ENCODE measurements around the gene FKBP14. TPM values are rescaled to one million over a fixed set of nuclear protein-coding genes. Genes with fewer than 3 reads are reported as not detected.

The FKBP14 gene
- total and polyA plus RNA-seq, 2 of the 8 experiments (the other 6 are each of a cell fraction or from before 2014, with no cell fraction given), result 3.2 to 20.7 TPM

DNA sequence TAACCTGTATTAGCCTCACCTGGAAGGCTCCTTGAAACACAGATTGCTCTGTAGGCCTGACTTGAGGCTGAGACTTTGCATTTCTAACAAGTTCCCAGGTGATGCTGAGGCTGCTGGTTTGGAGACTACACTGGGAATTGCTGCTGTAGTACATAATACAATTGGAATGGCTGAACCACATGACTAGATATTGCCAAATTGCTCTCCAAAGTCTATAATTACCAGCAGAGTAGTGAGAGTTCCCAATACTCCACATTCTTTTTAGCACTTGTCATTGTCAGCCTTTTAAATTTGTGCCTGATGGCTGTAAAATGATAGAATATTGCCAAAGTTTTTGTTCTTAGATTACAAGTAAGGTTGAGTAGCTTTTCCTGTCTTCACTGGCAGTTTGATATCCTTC lies 41.6 kb upstream of the FKBP14 start:
- POLR2A ChIA-PET (ENCODE audit: partially characterized antibody), result no interaction called here

More for the DNA sequence above, 41.6 kb upstream of the FKBP14 start:
- Histone ChIP-seq H4K20me1 (replicated peaks in 1 of 2; ENCODE audit: control insufficient read depth in 1 of 2, insufficient read depth in 2 of 2, low read length in 2 of 2) (peaks cover 0 to 2% of the 10 kb centered on the region in 2 experiments), H2BK15ac (ENCODE audit: low read length) (no peak overlapping the region), H3K4me2 (ENCODE audit: insufficient read depth in 1 of 2, low read depth in 2 of 2, low read length in 2 of 2) (no peak overlapping the region), H3K18ac (ENCODE audit: extremely low read depth, low read length) (no peak overlapping the region), H3K56ac (replicated peaks; ENCODE audit: insufficient read length, low read depth, low read length) (no peak overlapping the region), H4K91ac (replicated peaks; ENCODE audit: insufficient read length, low read length) (no peak overlapping the region), H2AK5ac (ENCODE audit: low read depth, low read length) (no peak overlapping the region), H2BK12ac (ENCODE audit: low read depth, low read length) (no peak overlapping the region), H3K36me3 (ENCODE audit: control insufficient read depth in 2 of 4, insufficient read depth in 4 of 4, low read length in 3 of 4) (peaks cover 4 to 23% (median 8%) of the 10 kb centered on the region in 4 experiments; a peak in 6 of 8 replicates), H3K4ac (replicated peaks; ENCODE audit: insufficient read length, low read depth, low read length) (no peak overlapping the region), H3K14ac (ENCODE audit: insufficient read length) (no peak overlapping the region), H3K9ac (replicated peaks in 1 of 4; ENCODE audit: extremely low read depth in 1 of 4, low read depth in 3 of 4, low read length in 3 of 4) (no peak overlapping the region), H2BK120ac (replicated peaks; ENCODE audit: low read depth, low read length) (no peak overlapping the region), H4K5ac (ENCODE audit: insufficient read length, low read depth, low read length) (no peak overlapping the region), H3K4me3 (ENCODE audit: extremely low read depth in 1 of 4, insufficient read depth in 2 of 4, low read depth in 3 of 4, low read length in 4 of 4) (no peak overlapping the region), H3K79me2 (ENCODE audit: control insufficient read depth in 1 of 2, insufficient read depth in 2 of 2, low read length in 2 of 2) (no peaks in the 10 kb centered on the region), H3K79me1 (ENCODE audit: low read depth, low read length) (no peaks in the 10 kb centered on the region), H2BK5ac (ENCODE audit: low read depth, low read length) (no peak overlapping the region), H3K23ac (ENCODE audit: insufficient read length) (no peak overlapping the region), H3K23me2 (ENCODE audit: low read depth, low read length) (no peaks in the 10 kb centered on the region), H2BK20ac (ENCODE audit: low read length) (no peak overlapping the region), H4K8ac (ENCODE audit: extremely low read depth, insufficient read depth, low read length) (no peak overlapping the region), H3K27me3 (replicated peaks in 1 of 4; ENCODE audit: control insufficient read depth in 3 of 4, extremely low read depth in 1 of 4, insufficient read depth in 3 of 4, low read length in 3 of 4) (no peaks in the 10 kb centered on the region), H3K4me1 (replicated peaks in 1 of 4; ENCODE audit: control insufficient read depth in 3 of 4, insufficient read depth in 4 of 4, low read length in 3 of 4) (no peaks in the 10 kb centered on the region), H2AFZ (ENCODE audit: low read length) (no peak overlapping the region), H3K9me3 (ENCODE audit: insufficient read depth in 2 of 2, low read depth in 1 of 2, low read length in 1 of 2) (no peaks in the 10 kb centered on the region), H3K27ac (ENCODE audit: low read depth, low read length) (no peak overlapping the region)
- CTCF ChIA-PET (ENCODE audit: partially characterized antibody), result no interaction called here
- no peak for FAIRE-seq
- DNase-seq (ENCODE audit: low read depth in 1 of 2, low spot score in 2 of 2), result no peak
- no peak for TF ChIP-seq GABPA (IDR thresholded peaks at IDR 0.05; ENCODE audit: borderline replicate concordance, insufficient read depth, low read length)
- no peak for TF ChIP-seq CTBP2 (IDR thresholded peaks at IDR 0.05; ENCODE audit: borderline replicate concordance, insufficient read depth, insufficient read length, low read length)
- no peak for TF ChIP-seq SIN3A (conservative IDR thresholded peaks at IDR 0.05 in 1 of 2, IDR thresholded peaks at IDR 0.05 in 1 of 2; ENCODE audit: low read depth in 1 of 2, low read length in 2 of 2)
- no peak for TF ChIP-seq SIRT6 (IDR thresholded peaks at IDR 0.05; ENCODE audit: low read length)
- TF ChIP-seq CHD1 (IDR thresholded peaks at IDR 0.05; ENCODE audit: low read depth, low read length), result no peak
- no peak for TF ChIP-seq RAD21 (IDR thresholded peaks at IDR 0.05 in 1 of 2, conservative IDR thresholded peaks at IDR 0.05 in 1 of 2; ENCODE audit: low read depth in 2 of 2, low read length in 2 of 2)
- no peak for TF ChIP-seq TEAD4 (IDR thresholded peaks at IDR 0.05; ENCODE audit: low read depth, low read length)
- no peak for TF ChIP-seq RBBP5 (IDR thresholded peaks at IDR 0.05; ENCODE audit: borderline replicate concordance, low read depth, low read length)
- TF ChIP-seq RFX5 (IDR thresholded peaks at IDR 0.05; ENCODE audit: borderline replicate concordance, low read depth, low read length), result no peak
- no peak for TF ChIP-seq TAF1 (IDR thresholded peaks at IDR 0.05; ENCODE audit: low read depth, low read length)
- TF ChIP-seq, protein P1, sequence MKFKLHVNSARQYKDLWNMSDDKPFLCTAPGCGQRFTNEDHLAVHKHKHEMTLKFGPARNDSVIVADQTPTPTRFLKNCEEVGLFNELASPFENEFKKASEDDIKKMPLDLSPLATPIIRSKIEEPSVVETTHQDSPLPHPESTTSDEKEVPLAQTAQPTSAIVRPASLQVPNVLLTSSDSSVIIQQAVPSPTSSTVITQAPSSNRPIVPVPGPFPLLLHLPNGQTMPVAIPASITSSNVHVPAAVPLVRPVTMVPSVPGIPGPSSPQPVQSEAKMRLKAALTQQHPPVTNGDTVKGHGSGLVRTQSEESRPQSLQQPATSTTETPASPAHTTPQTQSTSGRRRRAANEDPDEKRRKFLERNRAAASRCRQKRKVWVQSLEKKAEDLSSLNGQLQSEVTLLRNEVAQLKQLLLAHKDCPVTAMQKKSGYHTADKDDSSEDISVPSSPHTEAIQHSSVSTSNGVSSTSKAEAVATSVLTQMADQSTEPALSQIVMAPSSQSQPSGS (IDR thresholded peaks at IDR 0.05; ENCODE audit: low read length), result no peak

Measured in H1 (cell line).